Stomach (tissue), 4 donors: Measurements from ENCODE around the gene CUL4A.

ENCODE experiments used
- POLR2A ChIP-seq, 4 donors: fragments of 450-650 bp; IDR thresholded peaks; one replicate each; pipeline ENCODE4 v1.6.1; 2016; ENCODE audit warnings: antibody characterized with exemption in 4 of 4, control low read depth in 2 of 4, mild to moderate bottlenecking in 1 of 4, moderate library complexity in 1 of 4
- TF ChIP-seq, protein P1 (sequence below), 7 experiments: fragments of 450-650 bp in 4 of 7; fragments of 200-600 bp in 3 of 7; sonication (generic) in 3 of 7; IDR thresholded peaks; one replicate each; pipeline ENCODE4 v1.5.1; 2016 to 2019; ENCODE audit warnings: antibody characterized with exemption in 7 of 7, control low read depth in 2 of 7, mild to moderate bottlenecking in 1 of 7

DNA sequence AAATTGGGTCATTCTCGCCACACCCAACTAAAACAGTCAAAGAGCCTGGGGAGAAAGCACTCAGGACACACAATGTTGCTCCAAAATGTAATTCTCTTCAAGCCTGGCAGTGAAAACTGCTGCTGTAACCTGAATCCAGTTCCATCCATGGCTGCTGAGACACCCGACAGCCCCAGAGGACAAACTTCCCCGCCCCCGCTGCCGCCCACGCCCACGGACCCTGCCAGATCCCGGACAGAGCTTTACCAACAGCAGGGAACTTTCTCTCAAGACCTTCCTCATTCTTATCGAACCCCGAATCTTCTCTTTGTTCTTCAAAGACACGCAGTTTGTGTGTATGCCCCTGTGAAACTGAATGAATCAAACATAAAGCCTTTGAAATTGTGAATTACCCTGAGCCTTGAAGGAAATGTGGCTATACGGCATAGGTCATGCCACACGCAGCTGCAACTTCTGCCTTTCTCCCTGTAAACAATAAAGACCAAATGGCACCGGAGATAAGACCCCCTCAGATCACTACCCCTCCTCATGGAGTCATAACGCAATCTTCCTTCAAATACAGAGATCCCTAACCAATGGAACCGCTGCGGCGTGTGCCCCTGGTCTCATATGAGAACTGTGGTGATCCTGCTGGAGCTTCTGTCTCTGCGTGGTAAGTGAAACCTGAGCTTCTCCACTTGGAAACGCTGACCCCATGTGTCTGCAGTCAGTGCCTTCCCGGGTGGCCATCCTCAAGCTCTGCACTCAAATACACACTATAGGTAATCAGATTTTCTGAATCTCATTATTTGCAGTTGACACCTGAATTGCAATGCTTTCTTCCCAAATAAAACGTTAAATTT is 82.8 kb downstream of the CUL4A start:
- TF ChIP-seq, protein P1, sequence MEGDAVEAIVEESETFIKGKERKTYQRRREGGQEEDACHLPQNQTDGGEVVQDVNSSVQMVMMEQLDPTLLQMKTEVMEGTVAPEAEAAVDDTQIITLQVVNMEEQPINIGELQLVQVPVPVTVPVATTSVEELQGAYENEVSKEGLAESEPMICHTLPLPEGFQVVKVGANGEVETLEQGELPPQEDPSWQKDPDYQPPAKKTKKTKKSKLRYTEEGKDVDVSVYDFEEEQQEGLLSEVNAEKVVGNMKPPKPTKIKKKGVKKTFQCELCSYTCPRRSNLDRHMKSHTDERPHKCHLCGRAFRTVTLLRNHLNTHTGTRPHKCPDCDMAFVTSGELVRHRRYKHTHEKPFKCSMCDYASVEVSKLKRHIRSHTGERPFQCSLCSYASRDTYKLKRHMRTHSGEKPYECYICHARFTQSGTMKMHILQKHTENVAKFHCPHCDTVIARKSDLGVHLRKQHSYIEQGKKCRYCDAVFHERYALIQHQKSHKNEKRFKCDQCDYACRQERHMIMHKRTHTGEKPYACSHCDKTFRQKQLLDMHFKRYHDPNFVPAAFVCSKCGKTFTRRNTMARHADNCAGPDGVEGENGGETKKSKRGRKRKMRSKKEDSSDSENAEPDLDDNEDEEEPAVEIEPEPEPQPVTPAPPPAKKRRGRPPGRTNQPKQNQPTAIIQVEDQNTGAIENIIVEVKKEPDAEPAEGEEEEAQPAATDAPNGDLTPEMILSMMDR (IDR thresholded peaks at IDR 0.05), result no peak
- TF ChIP-seq POLR2A (IDR thresholded peaks at IDR 0.05), result no peak
